ENCODE data around the gene MAP3K2.
A peak's percentile ranks its signal among the peaks of the same experiment; 100 is the strongest.

The MAP3K2 gene, protein sequence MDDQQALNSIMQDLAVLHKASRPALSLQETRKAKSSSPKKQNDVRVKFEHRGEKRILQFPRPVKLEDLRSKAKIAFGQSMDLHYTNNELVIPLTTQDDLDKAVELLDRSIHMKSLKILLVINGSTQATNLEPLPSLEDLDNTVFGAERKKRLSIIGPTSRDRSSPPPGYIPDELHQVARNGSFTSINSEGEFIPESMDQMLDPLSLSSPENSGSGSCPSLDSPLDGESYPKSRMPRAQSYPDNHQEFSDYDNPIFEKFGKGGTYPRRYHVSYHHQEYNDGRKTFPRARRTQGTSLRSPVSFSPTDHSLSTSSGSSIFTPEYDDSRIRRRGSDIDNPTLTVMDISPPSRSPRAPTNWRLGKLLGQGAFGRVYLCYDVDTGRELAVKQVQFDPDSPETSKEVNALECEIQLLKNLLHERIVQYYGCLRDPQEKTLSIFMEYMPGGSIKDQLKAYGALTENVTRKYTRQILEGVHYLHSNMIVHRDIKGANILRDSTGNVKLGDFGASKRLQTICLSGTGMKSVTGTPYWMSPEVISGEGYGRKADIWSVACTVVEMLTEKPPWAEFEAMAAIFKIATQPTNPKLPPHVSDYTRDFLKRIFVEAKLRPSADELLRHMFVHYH

GRCh38 chr2:127387655-127388422, at the start of gene MAP3K2:
Gene MAP3K2, minus strand, starts transcription at chr2:127387975. Its CDS starts 44,846 bp downstream, at chr2:127343129.
- peak; percentile 72 for DNase-seq

DNA sequence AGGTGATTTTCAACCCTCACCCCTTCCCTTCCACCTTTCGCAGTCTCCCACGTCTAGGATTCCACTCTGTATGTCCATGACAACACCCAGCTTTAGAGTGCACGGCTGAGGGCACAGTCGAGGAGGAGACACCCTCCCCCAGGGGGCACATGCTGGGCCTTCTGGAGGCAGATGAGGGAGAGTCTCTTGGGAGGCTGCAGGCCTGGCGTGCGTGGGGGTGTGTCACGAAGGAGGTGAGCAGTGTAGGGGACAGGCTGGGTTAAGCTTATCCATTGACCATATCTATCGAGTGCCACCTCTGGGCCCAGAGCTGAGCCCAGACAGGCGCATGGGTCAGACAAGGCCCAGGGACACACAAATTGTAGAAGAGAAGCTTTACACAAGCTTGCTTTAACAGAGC, 49.3 kb upstream of the MAP3K2 start:
- DNase-seq = no peak

DNA sequence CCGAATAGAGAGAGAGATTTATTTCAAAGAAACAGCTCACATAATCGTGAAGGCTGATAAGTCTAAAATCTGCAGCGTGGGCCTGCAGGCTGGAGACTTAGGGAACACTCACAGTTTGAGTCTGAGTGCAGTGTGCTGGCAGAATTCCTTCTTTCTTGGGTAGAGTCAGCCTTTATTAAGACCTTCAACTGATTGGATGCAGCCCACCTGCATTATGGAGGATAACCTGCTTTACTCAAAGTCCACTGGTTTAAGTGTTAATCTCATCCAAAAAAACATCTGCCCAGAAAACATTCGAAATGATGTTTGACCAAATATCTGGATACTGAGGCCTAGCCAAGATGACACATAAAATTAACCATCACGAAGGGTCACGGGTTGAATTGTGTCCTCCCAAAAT, 46.7 kb upstream of the MAP3K2 start:
- no peak for DNase-seq

DNA sequence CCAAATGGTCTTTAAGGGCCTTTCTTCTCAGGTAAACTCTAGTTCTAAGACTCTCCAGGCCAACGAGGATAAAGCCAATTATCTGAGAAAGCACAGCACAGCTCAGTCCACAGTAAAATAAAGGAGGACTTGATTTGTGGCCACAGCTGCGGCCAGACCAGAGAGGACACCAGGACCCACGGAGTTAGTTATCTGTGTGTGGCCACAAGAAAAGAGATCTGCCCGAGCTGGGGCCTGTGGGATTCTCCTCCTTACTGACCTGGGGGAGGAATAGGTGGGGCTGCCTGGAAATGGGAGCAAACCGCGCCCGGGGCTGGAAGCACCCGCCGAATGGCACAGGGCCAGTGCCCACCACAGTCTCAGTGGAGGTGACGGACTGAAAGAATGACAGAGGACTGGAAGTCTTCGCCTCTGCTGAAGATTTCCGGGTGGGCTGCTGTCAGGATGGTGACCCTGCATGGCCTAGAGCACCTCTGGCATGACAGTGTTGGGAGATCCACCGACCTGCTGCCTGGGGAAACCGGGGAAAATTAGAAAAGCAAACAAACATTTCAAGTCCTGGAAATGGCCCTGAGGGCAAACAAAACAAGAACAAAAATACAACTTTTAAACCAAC, 43.7 kb upstream of the MAP3K2 start:
- DNase-seq = no peak

DNA sequence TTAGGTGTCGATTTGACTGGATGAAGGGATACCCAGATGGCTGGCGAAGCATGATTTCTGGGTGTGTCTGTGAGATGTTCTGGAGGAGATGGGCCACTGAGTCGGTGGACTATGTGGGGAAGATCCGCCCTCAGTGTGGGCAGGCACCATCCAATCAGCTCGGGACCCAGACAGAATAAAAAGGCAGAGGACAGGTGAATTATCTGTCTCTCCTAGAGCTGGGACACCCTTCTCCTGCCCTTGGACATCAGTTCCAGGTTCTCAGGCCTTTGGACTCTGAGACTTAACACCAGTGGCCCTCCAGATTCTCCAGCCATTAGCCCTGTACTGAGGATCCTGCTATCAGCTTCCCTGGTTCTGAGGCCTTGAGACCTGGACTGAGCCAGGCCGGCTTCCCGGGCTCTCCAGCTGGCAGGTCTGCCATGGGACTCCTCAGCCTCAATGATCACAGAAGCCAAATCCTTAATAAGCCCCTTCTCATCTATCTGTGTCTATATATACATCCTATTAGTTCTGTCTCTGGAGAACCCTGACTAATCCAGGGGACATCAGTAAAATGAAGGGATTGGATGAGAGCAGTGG, 42.2 kb upstream of the MAP3K2 start:
- DNase-seq = no peak

DNA sequence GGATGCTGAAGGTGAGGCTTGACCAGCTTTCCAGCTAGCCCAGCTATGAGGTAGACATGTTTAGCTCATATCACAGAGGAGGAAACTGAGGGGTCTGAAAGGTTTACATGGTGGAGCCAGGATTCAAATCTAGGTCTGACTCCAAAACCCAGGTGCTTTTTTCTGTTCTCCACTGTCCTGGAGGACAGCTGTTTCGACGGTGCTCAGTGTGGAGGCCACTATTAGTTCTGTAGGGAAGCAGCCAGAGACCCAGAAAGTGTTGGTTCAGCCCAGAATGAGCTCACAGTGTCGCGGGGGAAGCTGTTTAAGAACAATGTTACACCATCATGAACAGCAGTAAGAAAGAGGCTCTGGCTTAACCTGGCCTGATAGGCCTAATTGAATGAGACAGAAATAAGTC, 41.5 kb upstream of the MAP3K2 start:
- no peak for DNase-seq

DNA sequence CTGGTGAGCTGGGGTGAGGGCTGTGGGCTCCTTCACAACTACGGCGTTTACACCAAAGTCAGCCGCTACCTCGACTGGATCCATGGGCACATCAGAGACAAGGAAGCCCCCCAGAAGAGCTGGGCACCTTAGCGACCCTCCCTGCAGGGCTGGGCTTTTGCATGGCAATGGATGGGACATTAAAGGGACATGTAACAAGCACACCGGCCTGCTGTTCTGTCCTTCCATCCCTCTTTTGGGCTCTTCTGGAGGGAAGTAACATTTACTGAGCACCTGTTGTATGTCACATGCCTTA, 41.0 kb upstream of the MAP3K2 start:
- DNase-seq = no peak

DNA sequence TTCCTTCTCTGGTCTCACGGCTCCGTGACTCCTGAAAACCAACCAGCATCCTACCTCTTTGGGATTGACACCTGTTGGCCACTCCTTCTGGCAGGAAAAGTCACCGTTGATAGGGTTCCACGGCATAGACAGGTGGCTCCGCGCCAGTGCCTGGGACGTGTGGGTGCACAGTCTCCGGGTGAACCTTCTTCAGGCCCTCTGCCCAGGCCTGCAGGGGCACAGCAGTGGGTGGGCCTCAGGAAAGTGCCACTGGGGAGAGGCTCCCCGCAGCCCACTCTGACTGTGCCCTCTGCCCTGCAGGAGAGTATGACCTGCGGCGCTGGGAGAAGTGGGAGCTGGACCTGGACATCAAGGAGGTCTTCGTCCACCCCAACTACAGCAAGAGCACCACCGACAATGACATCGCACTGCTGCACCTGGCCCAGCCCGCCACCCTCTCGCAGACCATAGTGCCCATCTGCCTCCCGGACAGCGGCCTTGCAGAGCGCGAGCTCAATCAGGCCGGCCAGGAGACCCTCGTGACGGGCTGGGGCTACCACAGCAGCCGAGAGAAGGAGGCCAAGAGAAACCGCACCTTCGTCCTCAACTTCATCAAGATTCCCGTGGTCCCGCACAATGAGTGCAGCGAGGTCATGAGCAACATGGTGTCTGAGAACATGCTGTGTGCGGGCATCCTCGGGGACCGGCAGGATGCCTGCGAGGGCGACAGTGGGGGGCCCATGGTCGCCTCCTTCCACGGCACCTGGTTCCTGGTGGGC, 40.5 kb upstream of the MAP3K2 start:
- no peak for DNase-seq

DNA sequence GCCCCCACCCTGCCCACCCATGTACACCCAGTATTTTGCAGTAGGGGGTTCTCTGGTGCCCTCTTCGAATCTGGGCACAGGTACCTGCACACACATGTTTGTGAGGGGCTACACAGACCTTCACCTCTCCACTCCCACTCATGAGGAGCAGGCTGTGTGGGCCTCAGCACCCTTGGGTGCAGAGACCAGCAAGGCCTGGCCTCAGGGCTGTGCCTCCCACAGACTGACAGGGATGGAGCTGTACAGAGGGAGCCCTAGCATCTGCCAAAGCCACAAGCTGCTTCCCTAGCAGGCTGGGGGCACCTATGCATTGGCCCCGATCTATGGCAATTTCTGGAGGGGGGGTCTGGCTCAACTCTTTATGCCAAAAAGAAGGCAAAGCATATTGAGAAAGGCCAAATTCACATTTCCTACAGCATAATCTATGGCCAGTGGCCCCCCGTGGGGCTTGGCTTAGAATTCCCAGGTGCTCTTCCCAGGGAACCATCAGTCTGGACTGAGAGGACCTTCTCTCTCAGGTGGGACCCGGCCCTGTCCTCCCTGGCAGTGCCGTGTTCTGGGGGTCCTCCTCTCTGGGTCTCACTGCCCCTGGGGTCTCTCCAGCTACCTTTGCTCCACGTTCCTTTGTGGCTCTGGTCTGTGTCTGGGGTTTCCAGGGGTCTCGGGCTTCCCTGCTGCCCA, 39.7 kb upstream of the MAP3K2 start:
- no peak for DNase-seq

DNA sequence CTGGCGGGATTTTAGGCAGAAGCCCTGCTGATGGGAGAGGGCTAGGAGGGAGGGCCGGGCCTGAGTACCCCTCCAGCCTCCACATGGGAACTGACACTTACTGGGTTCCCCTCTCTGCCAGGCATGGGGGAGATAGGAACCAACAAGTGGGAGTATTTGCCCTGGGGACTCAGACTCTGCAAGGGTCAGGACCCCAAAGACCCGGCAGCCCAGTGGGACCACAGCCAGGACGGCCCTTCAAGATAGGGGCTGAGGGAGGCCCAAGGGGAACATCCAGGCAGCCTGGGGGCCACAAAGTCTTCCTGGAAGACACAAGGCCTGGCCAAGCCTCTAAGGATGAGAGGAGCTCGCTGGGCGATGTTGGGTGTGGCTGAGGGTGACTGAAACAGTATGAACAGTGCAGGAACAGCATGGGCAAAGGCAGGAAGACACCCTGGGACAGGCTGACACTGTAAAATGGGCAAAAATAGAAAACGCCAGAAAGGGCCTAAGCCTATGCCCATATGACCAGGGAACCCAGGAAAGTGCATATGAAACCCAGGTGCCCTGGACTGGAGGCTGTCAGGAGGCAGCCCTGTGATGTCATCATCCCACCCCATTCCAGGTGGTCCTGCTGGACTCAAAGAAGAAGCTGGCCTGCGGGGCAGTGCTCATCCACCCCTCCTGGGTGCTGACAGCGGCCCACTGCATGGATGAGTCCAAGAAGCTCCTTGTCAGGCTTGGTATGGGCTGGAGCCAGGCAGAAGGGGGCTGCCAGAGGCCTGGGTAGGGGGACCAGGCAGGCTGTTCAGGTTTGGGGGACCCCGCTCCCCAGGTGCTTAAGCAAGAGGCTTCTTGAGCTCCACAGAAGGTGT, 39.0 kb upstream of the MAP3K2 start:
- no peak for DNase-seq

- DNase-seq = no peak
Measured at GRCh38 chr2:127425540-127426490, 38.0 kb upstream of the MAP3K2 start.

- no peak for DNase-seq
Measured at GRCh38 chr2:127424598-127425520, 37.1 kb upstream of the MAP3K2 start.

DNA sequence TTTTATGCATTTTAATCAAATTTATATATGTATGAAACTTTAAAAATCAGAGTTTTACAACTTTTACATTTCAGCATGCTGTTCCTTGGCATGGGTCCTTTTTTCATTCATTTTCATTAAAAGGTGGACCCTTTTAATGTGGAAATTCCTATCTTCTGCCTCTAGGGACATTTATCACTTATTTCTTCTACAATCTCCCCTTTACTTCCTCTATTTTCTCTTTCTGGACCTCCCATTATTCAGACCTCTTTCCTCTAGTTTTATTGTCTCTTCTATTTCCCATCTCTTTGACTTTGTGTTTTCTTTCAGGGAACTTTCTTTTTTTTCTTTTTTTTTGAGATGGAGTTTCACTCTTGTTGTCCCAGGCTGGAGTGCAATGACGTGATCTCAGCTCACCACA, 36.1 kb upstream of the MAP3K2 start:
- DNase-seq = no peak

- peak; percentile 53 for DNase-seq
Measured at GRCh38 chr2:127423478-127423843, 35.7 kb upstream of the MAP3K2 start.

DNA sequence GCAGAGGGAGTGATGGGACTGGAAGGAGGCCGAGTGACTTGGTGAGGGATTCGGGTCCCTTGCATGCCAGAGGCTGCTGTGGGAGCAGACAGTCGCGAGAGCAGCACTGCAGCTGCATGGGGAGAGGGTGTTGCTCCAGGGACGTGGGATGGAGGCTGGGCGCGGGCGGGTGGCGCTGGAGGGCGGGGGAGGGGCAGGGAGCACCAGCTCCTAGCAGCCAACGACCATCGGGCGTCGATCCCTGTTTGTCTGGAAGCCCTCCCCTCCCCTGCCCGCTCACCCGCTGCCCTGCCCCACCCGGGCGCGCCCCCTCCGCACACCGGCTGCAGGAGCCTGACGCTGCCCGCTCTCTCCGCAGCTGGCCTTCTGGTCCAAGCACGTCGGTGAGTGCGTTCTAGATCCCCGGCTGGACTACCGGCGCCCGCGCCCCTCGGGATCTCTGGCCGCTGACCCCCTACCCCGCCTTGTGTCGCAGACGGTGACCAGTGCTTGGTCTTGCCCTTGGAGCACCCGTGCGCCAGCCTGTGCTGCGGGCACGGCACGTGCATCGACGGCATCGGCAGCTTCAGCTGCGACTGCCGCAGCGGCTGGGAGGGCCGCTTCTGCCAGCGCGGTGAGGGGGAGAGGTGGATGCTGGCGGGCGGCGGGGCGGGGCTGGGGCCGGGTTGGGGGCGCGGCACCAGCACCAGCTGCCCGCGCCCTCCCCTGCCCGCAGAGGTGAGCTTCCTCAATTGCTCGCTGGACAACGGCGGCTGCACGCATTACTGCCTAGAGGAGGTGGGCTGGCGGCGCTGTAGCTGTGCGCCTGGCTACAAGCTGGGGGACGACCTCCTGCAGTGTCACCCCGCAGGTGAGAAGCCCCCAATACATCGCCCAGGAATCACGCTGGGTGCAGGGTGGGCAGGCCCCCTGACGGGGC, 35.0 kb upstream of the MAP3K2 start:
- DNase-seq = peak; percentile 46

- DNase-seq = no peak
Measured at GRCh38 chr2:127421871-127422558, 34.2 kb upstream of the MAP3K2 start.

Data from NCI-H1105 treated with DMSO at 0.1 percent for 48 hours (cell line).